Adrenal gland (tissue), 12 donors: ENCODE data around the gene BRME1. TPM values are rescaled to one million over a fixed set of nuclear protein-coding genes. Genes with fewer than 3 reads are reported as not detected.

Experiments
- DNase-seq, 7 donors: peaks; one replicate each; pipeline ENCODE4 v3.0.0-alpha.2; 2019 to 2020
- H3K27ac ChIP-seq, 5 donors: fragments of 200-600 bp; sonication (generic) in 4 of 5; 1 replicate in 3 of 5; 2 replicates in 2 of 5; pipeline versions ENCODE4 v1.5.1 to v1.8.0; 2016 to 2020; ENCODE audit warnings: mild to moderate bottlenecking in 1 of 5
- H3K27me3 ChIP-seq: fragments of 200-600 bp; 2 replicates; pipeline ENCODE4 v1.8.0; 2021
- H3K36me3 ChIP-seq, 2 donors: fragments of 200-600 bp; replicated peaks in 1 of 2; 1 replicate in 1 of 2; 2 replicates in 1 of 2; pipeline versions ENCODE4 v1.5.1 to v1.8.0; 2018 to 2022
- H3K4me1 ChIP-seq, 2 donors: fragments of 200-600 bp; replicated peaks in 1 of 2; 1 replicate in 1 of 2; 2 replicates in 1 of 2; pipeline versions ENCODE4 v1.5.1 to v1.8.0; 2018 to 2021
- H3K4me3 ChIP-seq, 4 donors: fragments of 200-600 bp; sonication (generic) in 3 of 4; one replicate each; pipeline ENCODE4 v1.5.1; 2016 to 2018
- H3K9me3 ChIP-seq, 3 donors: fragments of 200-600 bp; sonication (generic) in 1 of 3; replicated peaks in 1 of 3; 1 replicate in 2 of 3; 2 replicates in 1 of 3; pipeline versions ENCODE4 v1.5.1 to v1.8.0; 2016 to 2021
- CTCF ChIP-seq, 6 experiments: fragments of 450-650 bp in 4 of 6; fragments of 200-600 bp in 2 of 6; sonication (generic) in 1 of 6; IDR thresholded peaks; 1 replicate in 5 of 6; 2 replicates in 1 of 6; pipeline versions ENCODE4 v1.5.1 to v1.8.0; 2016 to 2021; ENCODE audit warnings: antibody characterized with exemption in 6 of 6, mild to moderate bottlenecking in 2 of 6, moderate library complexity in 1 of 6
- POLR2A ChIP-seq, 2 donors: fragments of 450-650 bp; IDR thresholded peaks; one replicate each; pipeline ENCODE4 v1.6.1; 2017; ENCODE audit warnings: antibody characterized with exemption in 2 of 2, mild to moderate bottlenecking in 2 of 2, moderate library complexity in 1 of 2
- WGBS, 4 donors: extraction: QIAGEN DNeasy Blood & Tissue Kit in 2 of 4; methylation state at CpG; one replicate each; pipeline versions ENCODE4 v1.1.5 to v1.1.7; 2013 to 2017; 5-methylcytosine and 5-hydroxymethylcytosine counted together
- intact Hi-C, 2 donors: fragments of 100-400 bp; cut with DNase I; formaldehyde crosslinking; loops; one replicate each; pipeline versions ENCODE4 v1.14.1 to v1.15.0; 2022 to 2023
- polyA plus RNA-seq, 3 donors: library from polyadenylated mRNA; stranded (reverse); fragments of 200-250 nt in 2 of 3; fragments of 350-450 nt in 1 of 3; fragmentation: Illumina TruSeq in 1 of 3; extraction: RNeasy Lipid Tissue Mini Kit (QIAGEN cat#74804) in 1 of 3; gene quantifications; one replicate each; pipeline ENCODE4 v1.2.3, GENCODE V29; 2013 to 2014
- total RNA-seq, 9 donors: library from RNA; depleted of rRNA in 4 of 9; stranded (reverse); fragments of >200 nt in 4 of 9; fragments of 120-200 nt in 1 of 9; fragmentation: NEBNext Ultra II Directional in 1 of 9; extraction: Animal tissue kit (Norgen Biotek cat#: 25700) in 1 of 9; gene quantifications; one replicate each; pipeline versions ENCODE4 v1.1.0 to v1.2.4, GENCODE V29; 2013 to 2023
- donor health status: healthy with polysubstance abuse.
- donor health status: Bipolar disorder and iron deficiency.
- donor health status: DM: yes; HTN: yes; CAD: no.
- donor health status: DM: no; HTN: no; CAD: no.
- donor health status: DM: no; HTN: no; CAD: no.
- donor health status: DM: yes; HTN: yes; CAD: no.

Gene BRME1
- total and polyA plus RNA-seq, 12 donors, result 0.21 to 4.5 (median 1.4) TPM; not detected in 1

GRCh38 chr19:13935765-13936510, 30.0 kb upstream of the BRME1 start:
- intact Hi-C loops, result no loop called here
- no peak overlapping the region for H3K4me3 ChIP-seq
- DNase-seq, result no peak
- WGBS, 4 donors, result 55 to 81% (median 66%) methylated on average over 9 to 22 of the region's 22 CpGs
- no peak overlapping the region for H3K27ac ChIP-seq
- H3K4me1 ChIP-seq, result no peaks in the 10 kb centered on the region
- no peaks in the 10 kb centered on the region for H3K27me3 ChIP-seq
- no peaks in the 10 kb centered on the region for H3K36me3 ChIP-seq
- TF ChIP-seq POLR2A (IDR thresholded peaks at IDR 0.05) (no peak), CTCF (IDR thresholded peaks at IDR 0.05) (no peak)
- no peaks in the 10 kb centered on the region for H3K9me3 ChIP-seq

GRCh38 chr19:13934785-13935109, 28.8 kb upstream of the BRME1 start:
- TF ChIP-seq POLR2A (IDR thresholded peaks at IDR 0.05), result no peak
- TF ChIP-seq CTCF (IDR thresholded peaks at IDR 0.05), result no peak
- 71 to 88% (median 79%) methylated on average over 2 of the region's 2 CpGs for WGBS, 4 donors

GRCh38 chr19:13932911-13933393, 27.0 kb upstream of the BRME1 start:
- Histone ChIP-seq H3K4me1 (no peaks in the 10 kb centered on the region), H3K27me3 (no peaks in the 10 kb centered on the region), H3K4me3 (no peak overlapping the region), H3K27ac (no peak overlapping the region), H3K36me3 (peaks cover 0 to 5% of the 10 kb centered on the region in 2 donors), H3K9me3 (no peaks in the 10 kb centered on the region)
- no peak for DNase-seq
- no peak for TF ChIP-seq CTCF (IDR thresholded peaks at IDR 0.05)
- no peak for TF ChIP-seq POLR2A (IDR thresholded peaks at IDR 0.05)
- intact Hi-C loops, result no loop called here
- 81 to 87% (median 87%) methylated on average over 13 to 42 of the region's 42 CpGs for WGBS, 4 donors

More at GRCh38 chr19:13934785-13935109, 28.8 kb upstream of the BRME1 start:
- Histone ChIP-seq H3K9me3 (no peaks in the 10 kb centered on the region), H3K27ac (no peak overlapping the region), H3K4me1 (no peaks in the 10 kb centered on the region), H3K36me3 (no peaks in the 10 kb centered on the region), H3K4me3 (no peak overlapping the region), H3K27me3 (no peaks in the 10 kb centered on the region)
- intact Hi-C loops, result no loop called here
- no peak for DNase-seq

GRCh38 chr19:13932149-13932637, 26.3 kb upstream of the BRME1 start:
- intact Hi-C loops, result no loop called here
- WGBS, 4 donors, result 86 to 91% (median 89%) methylated on average over 6 of the region's 6 CpGs

More at GRCh38 chr19:13932149-13932637, 26.3 kb upstream of the BRME1 start:
- H3K27me3 ChIP-seq, result no peaks in the 10 kb centered on the region
- TF ChIP-seq CTCF (IDR thresholded peaks at IDR 0.05) (no peak), POLR2A (IDR thresholded peaks at IDR 0.05) (no peak)
- no peak for DNase-seq
- peaks cover 0 to 8% of the 10 kb centered on the region in 2 donors for H3K36me3 ChIP-seq
- H3K4me3 ChIP-seq, result no peak overlapping the region
- H3K9me3 ChIP-seq, result no peaks in the 10 kb centered on the region
- no peak overlapping the region for H3K27ac ChIP-seq
- H3K4me1 ChIP-seq, result no peaks in the 10 kb centered on the region
